ENCODE data around the gene HBQ1.

The HBQ1 gene

DNA sequence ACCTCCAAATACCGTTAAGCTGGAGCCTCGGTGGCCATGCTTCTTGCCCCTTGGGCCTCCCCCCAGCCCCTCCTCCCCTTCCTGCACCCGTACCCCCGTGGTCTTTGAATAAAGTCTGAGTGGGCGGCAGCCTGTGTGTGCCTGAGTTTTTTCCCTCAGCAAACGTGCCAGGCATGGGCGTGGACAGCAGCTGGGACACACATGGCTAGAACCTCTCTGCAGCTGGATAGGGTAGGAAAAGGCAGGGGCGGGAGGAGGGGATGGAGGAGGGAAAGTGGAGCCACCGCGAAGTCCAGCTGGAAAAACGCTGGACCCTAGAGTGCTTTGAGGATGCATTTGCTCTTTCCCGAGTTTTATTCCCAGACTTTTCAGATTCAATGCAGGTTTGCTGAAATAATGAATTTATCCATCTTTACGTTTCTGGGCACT is 2.9 kb upstream of the HBQ1 start (continued):
- 0 out of 2 replicates have a peak, but pooled peaks have one; percentile 29 for TF ChIP-seq KLF10 (tag by site-specific recombination; IDR thresholded peaks at IDR 0.05)
- peak; percentile 72 for TF ChIP-seq KLF9 (tag by site-specific recombination; IDR thresholded peaks at IDR 0.05; ENCODE audit: low read depth)
- TF ChIP-seq ZBTB26 (tag by site-specific recombination; optimal IDR thresholded peaks at IDR 0.05), result peak; percentile 11
- TF ChIP-seq ZNF292 (tag by site-specific recombination; IDR thresholded peaks at IDR 0.05; ENCODE audit: borderline replicate concordance, low read depth), result no peak
- TF ChIP-seq ZBTB17 (tag by site-specific recombination; IDR thresholded peaks at IDR 0.05), result no peak
- TF ChIP-seq ZBTB20 (tag by site-specific recombination; IDR thresholded peaks at IDR 0.05), result no peak
- peak; percentile 68 for TF ChIP-seq IKZF3 (tag by site-specific recombination; IDR thresholded peaks at IDR 0.05)

GRCh38 chr16:177981-178667 is 2.1 kb upstream of the HBQ1 start:
- H3K9me3 ChIP-seq (ENCODE audit: control insufficient read depth, insufficient read depth, low read depth, low read length), result no peaks in the 10 kb centered on the region
- H3K4me1 ChIP-seq (ENCODE audit: control insufficient read depth, insufficient read depth, low read length), result peaks cover 5% of the 10 kb centered on the region; the same call in 1 of the 2 replicates
- TF ChIP-seq ZNF610 (tag by site-specific recombination; IDR thresholded peaks at IDR 0.05; ENCODE audit: borderline replicate concordance) (no peak), ZNF837 (tag by site-specific recombination; IDR thresholded peaks at IDR 0.05) (no peak), ZFHX2 (tag by site-specific recombination; conservative IDR thresholded peaks at IDR 0.05) (no peak), ZBTB20 (tag by site-specific recombination; IDR thresholded peaks at IDR 0.05) (0 out of 2 replicates have a peak, but pooled peaks have one; percentile 6), ZBTB17 (tag by site-specific recombination; IDR thresholded peaks at IDR 0.05) (0 out of 2 replicates have a peak, but pooled peaks have one; percentile 5), ZNF10 (tag by site-specific recombination; IDR thresholded peaks at IDR 0.05) (peak; percentile 86)
- no peak overlapping the region for H3K4me3 ChIP-seq (ENCODE audit: low read depth, low read length)
- no peaks in the 10 kb centered on the region; a peak in 1 of 3 replicates for H3K36me3 ChIP-seq (ENCODE audit: control insufficient read depth in 2 of 2, insufficient read depth in 1 of 2, low read length in 2 of 2)
- no peak overlapping the region for H3K27ac ChIP-seq (ENCODE audit: extremely low read depth, low read depth, low read length)
- ChIA-PET POLR2A (no interaction called here), CTCF (interaction anchor here (0.7 to 1.4 kb wide), 5 partner anchors 63 to 112 kb away, joined by 3 to 11 read pairs (median 3); no protein-coding TSS in a partner anchor)

DNA sequence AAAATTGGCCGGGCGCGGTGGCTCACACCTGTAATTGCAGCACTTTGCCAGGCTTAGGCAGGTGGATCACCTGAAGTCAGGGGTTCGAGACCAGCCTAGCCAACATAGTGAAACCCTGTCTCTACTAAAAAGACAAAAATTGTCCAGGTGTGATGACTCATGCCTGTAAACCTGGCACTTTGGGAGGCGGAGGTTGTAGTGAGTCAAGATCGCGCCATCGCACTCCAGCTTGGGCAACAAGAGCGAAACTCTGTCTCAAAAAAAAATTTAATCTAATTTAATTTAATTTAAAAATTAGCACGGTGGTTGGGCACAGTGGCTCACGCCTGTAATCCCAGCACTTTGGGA is 1.6 kb upstream of the HBQ1 start:
- Histone ChIP-seq H3K27ac (ENCODE audit: extremely low read depth, low read depth, low read length) (no peak overlapping the region), H3K9me3 (ENCODE audit: control insufficient read depth, insufficient read depth, low read depth, low read length) (no peaks in the 10 kb centered on the region), H3K4me3 (ENCODE audit: low read depth, low read length) (no peak overlapping the region), H3K4me1 (ENCODE audit: control insufficient read depth, insufficient read depth, low read length) (peaks cover 5% of the 10 kb centered on the region; the same call in 1 of the 2 replicates), H3K36me3 (ENCODE audit: control insufficient read depth in 2 of 2, insufficient read depth in 1 of 2, low read length in 2 of 2) (no peaks in the 10 kb centered on the region; a peak in 1 of 3 replicates)
- CTCF ChIA-PET, result interaction anchor here (1.2 to 1.4 kb wide), 2 partner anchors 64 to 72 kb away, joined by 3 to 11 read pairs; no protein-coding TSS in a partner anchor
- no peak for TF ChIP-seq ZNF580 (tag by site-specific recombination; IDR thresholded peaks at IDR 0.05)
- no peak for TF ChIP-seq HOXA7 (CRISPR knock-in tag; IDR thresholded peaks at IDR 0.05; ENCODE audit: borderline replicate concordance)
- TF ChIP-seq, protein P1, sequence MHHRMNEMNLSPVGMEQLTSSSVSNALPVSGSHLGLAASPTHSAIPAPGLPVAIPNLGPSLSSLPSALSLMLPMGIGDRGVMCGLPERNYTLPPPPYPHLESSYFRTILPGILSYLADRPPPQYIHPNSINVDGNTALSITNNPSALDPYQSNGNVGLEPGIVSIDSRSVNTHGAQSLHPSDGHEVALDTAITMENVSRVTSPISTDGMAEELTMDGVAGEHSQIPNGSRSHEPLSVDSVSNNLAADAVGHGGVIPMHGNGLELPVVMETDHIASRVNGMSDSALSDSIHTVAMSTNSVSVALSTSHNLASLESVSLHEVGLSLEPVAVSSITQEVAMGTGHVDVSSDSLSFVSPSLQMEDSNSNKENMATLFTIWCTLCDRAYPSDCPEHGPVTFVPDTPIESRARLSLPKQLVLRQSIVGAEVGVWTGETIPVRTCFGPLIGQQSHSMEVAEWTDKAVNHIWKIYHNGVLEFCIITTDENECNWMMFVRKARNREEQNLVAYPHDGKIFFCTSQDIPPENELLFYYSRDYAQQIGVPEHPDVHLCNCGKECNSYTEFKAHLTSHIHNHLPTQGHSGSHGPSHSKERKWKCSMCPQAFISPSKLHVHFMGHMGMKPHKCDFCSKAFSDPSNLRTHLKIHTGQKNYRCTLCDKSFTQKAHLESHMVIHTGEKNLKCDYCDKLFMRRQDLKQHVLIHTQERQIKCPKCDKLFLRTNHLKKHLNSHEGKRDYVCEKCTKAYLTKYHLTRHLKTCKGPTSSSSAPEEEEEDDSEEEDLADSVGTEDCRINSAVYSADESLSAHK (tag by site-specific recombination; IDR thresholded peaks at IDR 0.05), result no peak
- no peak for TF ChIP-seq KLF16 (tag by site-specific recombination; IDR thresholded peaks at IDR 0.05)
- TF ChIP-seq, protein P2, sequence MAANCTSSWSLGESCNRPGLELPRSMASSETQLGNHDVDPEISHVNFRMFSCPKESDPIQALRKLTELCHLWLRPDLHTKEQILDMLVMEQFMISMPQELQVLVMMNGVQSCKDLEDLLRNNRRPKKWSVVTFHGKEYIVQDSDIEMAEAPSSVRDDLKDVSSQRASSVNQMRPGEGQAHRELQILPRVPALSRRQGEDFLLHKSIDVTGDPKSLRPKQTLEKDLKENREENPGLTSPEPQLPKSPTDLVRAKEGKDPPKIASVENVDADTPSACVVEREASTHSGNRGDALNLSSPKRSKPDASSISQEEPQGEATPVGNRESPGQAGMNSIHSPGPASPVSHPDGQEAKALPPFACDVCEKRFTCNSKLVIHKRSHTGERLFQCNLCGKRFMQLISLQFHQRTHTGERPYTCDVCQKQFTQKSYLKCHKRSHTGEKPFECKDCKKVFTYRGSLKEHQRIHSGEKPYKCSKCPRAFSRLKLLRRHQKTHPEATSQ (tag by site-specific recombination; IDR thresholded peaks at IDR 0.05), result no peak
- no peak for TF ChIP-seq ZNF791 (tag by site-specific recombination; IDR thresholded peaks at IDR 0.05)
- POLR2A ChIA-PET, result no interaction called here
